Naive B cell (primary cell): ENCODE data around the gene SCN1A. TPM values are rescaled to one million over a fixed set of nuclear protein-coding genes. Genes with fewer than 3 reads are reported as not detected.
"Not testable (repeated sequence)": the region's sequence is repeated elsewhere in the genome, so short reads cannot be mapped to it uniquely, and the experiment has no call there.

Experiments
- ATAC-seq, 2 donors: fragments of 150-1000 bp; cut with Tn5 transposase; 2 replicates each; pipeline ENCODE4 v1.10.0; 2021; ENCODE audit warnings: low read depth in 2 of 2, mild to moderate bottlenecking in 2 of 2, moderate library complexity in 2 of 2
- DNase-seq: peaks from one replicate; pipeline ENCODE4 v3.0.0; 2022
- H3K27ac Mint-ChIP-seq, 6 donors: one replicate each; pipeline ENCODE4 v1.8.0; 2020 to 2022; ENCODE audit warnings: mild to moderate bottlenecking in 6 of 6, mixed read lengths in 6 of 6, moderate library complexity in 5 of 6, inconsistent platforms in 2 of 6
- H3K27me3 Mint-ChIP-seq, 3 donors: one replicate each; pipeline ENCODE4 v1.8.0; 2021 to 2022; ENCODE audit warnings: mixed read lengths in 3 of 3, mild to moderate bottlenecking in 1 of 3
- H3K36me3 Mint-ChIP-seq, 2 donors: one replicate each; pipeline ENCODE4 v1.8.0; 2020 to 2022; ENCODE audit warnings: mixed read lengths in 2 of 2, inconsistent platforms in 1 of 2, mild to moderate bottlenecking in 1 of 2
- H3K4me1 Mint-ChIP-seq, 3 donors: one replicate each; pipeline ENCODE4 v1.8.0; 2020 to 2022; ENCODE audit warnings: mixed read lengths in 3 of 3, inconsistent platforms in 1 of 3, mild to moderate bottlenecking in 1 of 3, moderate library complexity in 1 of 3
- H3K4me3 Mint-ChIP-seq, 8 donors: one replicate each; pipeline ENCODE4 v1.8.0; 2020 to 2022; ENCODE audit warnings: mild to moderate bottlenecking in 8 of 8, mixed read lengths in 8 of 8, moderate library complexity in 8 of 8, inconsistent platforms in 2 of 8
- H3K9me3 Mint-ChIP-seq, 7 donors: one replicate each; pipeline ENCODE4 v1.8.0; 2020 to 2022; ENCODE audit warnings: mixed read lengths in 7 of 7, mild to moderate bottlenecking in 5 of 7, inconsistent platforms in 2 of 7, moderate library complexity in 1 of 7
- polyA plus RNA-seq, 6 donors: library from polyadenylated mRNA; unstranded; fragments of 300-500 nt; fragmentation: Illumina TruSeq; gene quantifications; one replicate each; pipeline ENCODE4 v1.2.3, GENCODE V29; 2021; ENCODE audit warnings: low read depth in 6 of 6

SCN1A gene
- polyA plus RNA-seq, 6 donors from 2014 or later: not detected

- ATAC-seq (no peak), DNase-seq (no peak)
- H3K9me3 Mint-ChIP-seq: no peaks in the 10 kb centered on the region
- no peaks in the 10 kb centered on the region for H3K36me3 Mint-ChIP-seq
- H3K27me3 Mint-ChIP-seq: peaks cover 0 to 4% (median 0%) of the 10 kb centered on the region in 3 donors
- no peak overlapping the region for H3K27ac Mint-ChIP-seq
- no peak overlapping the region for H3K4me3 Mint-ChIP-seq
- no peaks in the 10 kb centered on the region for H3K4me1 Mint-ChIP-seq
Observed at GRCh38 chr2:166042768-166043390, 84.9 kb downstream of the SCN1A start.

- no peak overlapping the region for H3K4me3 Mint-ChIP-seq
- H3K36me3 Mint-ChIP-seq: no peaks in the 10 kb centered on the region
- peaks cover 0 to 4% (median 0%) of the 10 kb centered on the region in 3 donors for H3K27me3 Mint-ChIP-seq
- no peak overlapping the region for H3K27ac Mint-ChIP-seq
- ATAC-seq (no peak), DNase-seq (no peak)
- no peaks in the 10 kb centered on the region for H3K4me1 Mint-ChIP-seq
- H3K9me3 Mint-ChIP-seq: no peaks in the 10 kb centered on the region
Observed at GRCh38 chr2:166042356-166042755, 85.5 kb downstream of the SCN1A start.

- DNase-seq (no peak), ATAC-seq (no peak)
- Mint-ChIP-seq H3K4me1 (no peaks in the 10 kb centered on the region), H3K27me3 (peaks cover 0 to 4% (median 0%) of the 10 kb centered on the region in 3 donors), H3K27ac (no peak overlapping the region), H3K4me3 (no peak overlapping the region), H3K36me3 (no peaks in the 10 kb centered on the region), H3K9me3 (no peaks in the 10 kb centered on the region)
Observed at GRCh38 chr2:166041613-166042012, 86.2 kb downstream of the SCN1A start.

GRCh38 chr2:166032361-166032760 lies 95.5 kb downstream of the SCN1A start:
- DNase-seq: no peak
- H3K27me3 Mint-ChIP-seq: peaks cover 6 to 19% (median 14%) of the 10 kb centered on the region in 3 donors
- no peak overlapping the region for H3K27ac Mint-ChIP-seq
- H3K9me3 Mint-ChIP-seq: no peaks in the 10 kb centered on the region
- ATAC-seq: no peak
- no peaks in the 10 kb centered on the region for H3K36me3 Mint-ChIP-seq
- no peak overlapping the region for H3K4me3 Mint-ChIP-seq
- no peaks in the 10 kb centered on the region for H3K4me1 Mint-ChIP-seq

- no peak overlapping the region for H3K4me3 Mint-ChIP-seq
- DNase-seq: no peak
- ATAC-seq: no peak
Observed at GRCh38 chr2:166031054-166031453, 96.8 kb downstream of the SCN1A start.

GRCh38 chr2:166025313-166025712 lies 102.5 kb downstream of the SCN1A start:
- Mint-ChIP-seq H3K4me1 (no peaks in the 10 kb centered on the region), H3K9me3 (peaks cover 0 to 2% (median 0%) of the 10 kb centered on the region in 7 donors), H3K27me3 (peaks cover 6 to 14% (median 11%) of the 10 kb centered on the region in 3 donors), H3K4me3 (no peak overlapping the region), H3K27ac (no peak overlapping the region), H3K36me3 (no peaks in the 10 kb centered on the region)
- no peak for DNase-seq
- no peak for ATAC-seq

More at GRCh38 chr2:166031054-166031453, 96.8 kb downstream of the SCN1A start:
- no peaks in the 10 kb centered on the region for H3K36me3 Mint-ChIP-seq
- H3K4me1 Mint-ChIP-seq: no peaks in the 10 kb centered on the region
- H3K27ac Mint-ChIP-seq: no peak overlapping the region
- no peaks in the 10 kb centered on the region for H3K9me3 Mint-ChIP-seq
- H3K27me3 Mint-ChIP-seq: peaks cover 6 to 18% (median 14%) of the 10 kb centered on the region in 3 donors

GRCh38 chr2:166017208-166017607 lies 110.6 kb downstream of the SCN1A start:
- H3K27ac Mint-ChIP-seq: no peak overlapping the region
- no peak for DNase-seq
- ATAC-seq: no peak
- H3K4me3 Mint-ChIP-seq: no peak overlapping the region
- H3K27me3 Mint-ChIP-seq: no peaks in the 10 kb centered on the region
- H3K9me3 Mint-ChIP-seq: no peaks in the 10 kb centered on the region
- H3K4me1 Mint-ChIP-seq: no peaks in the 10 kb centered on the region
- no peaks in the 10 kb centered on the region for H3K36me3 Mint-ChIP-seq

- Mint-ChIP-seq H3K27ac (no peak overlapping the region), H3K36me3 (no peaks in the 10 kb centered on the region), H3K4me1 (no peaks in the 10 kb centered on the region), H3K9me3 (no peaks in the 10 kb centered on the region), H3K27me3 (no peaks in the 10 kb centered on the region), H3K4me3 (no peak overlapping the region)
- no peak for DNase-seq
- ATAC-seq: no peak
Observed at GRCh38 chr2:166013878-166014277, 113.9 kb downstream of the SCN1A start.

GRCh38 chr2:166011660-166012059 lies 116.2 kb downstream of the SCN1A start:
- Mint-ChIP-seq H3K36me3 (no peaks in the 10 kb centered on the region), H3K27ac (no peak overlapping the region), H3K27me3 (peaks cover 0 to 4% (median 0%) of the 10 kb centered on the region in 3 donors), H3K4me1 (no peaks in the 10 kb centered on the region), H3K4me3 (no peak overlapping the region), H3K9me3 (no peaks in the 10 kb centered on the region)
- DNase-seq (no peak), ATAC-seq (no peak)

- DNase-seq: no peak
- H3K4me3 Mint-ChIP-seq: no peak overlapping the region
- H3K27me3 Mint-ChIP-seq: peaks cover 0 to 4% (median 0%) of the 10 kb centered on the region in 3 donors
- ATAC-seq: no peak
- H3K27ac Mint-ChIP-seq: no peak overlapping the region
- no peaks in the 10 kb centered on the region for H3K36me3 Mint-ChIP-seq
- no peaks in the 10 kb centered on the region for H3K4me1 Mint-ChIP-seq
- H3K9me3 Mint-ChIP-seq: no peaks in the 10 kb centered on the region
Observed at GRCh38 chr2:166000401-166000800, 127.4 kb downstream of the SCN1A start.

GRCh38 chr2:165990846-165991245 lies 137.0 kb downstream of the SCN1A start:
- ATAC-seq (no peak), DNase-seq (no peak)
- Mint-ChIP-seq H3K36me3 (no peaks in the 10 kb centered on the region), H3K27ac (no peak overlapping the region), H3K9me3 (no peaks in the 10 kb centered on the region), H3K4me1 (no peaks in the 10 kb centered on the region), H3K4me3 (no peak overlapping the region), H3K27me3 (peaks cover 0 to 20% (median 9%) of the 10 kb centered on the region in 3 donors)

- no peak for DNase-seq
- Mint-ChIP-seq H3K9me3 (no peaks in the 10 kb centered on the region), H3K27ac (no peak overlapping the region), H3K27me3 (peaks cover 3 to 26% (median 14%) of the 10 kb centered on the region in 3 donors), H3K4me1 (no peaks in the 10 kb centered on the region), H3K36me3 (no peaks in the 10 kb centered on the region), H3K4me3 (no peak overlapping the region)
- no peak for ATAC-seq
Observed at GRCh38 chr2:165989851-165990250, 138.0 kb downstream of the SCN1A start.

GRCh38 chr2:165985120-165985519 lies 142.7 kb downstream of the SCN1A start:
- Mint-ChIP-seq H3K4me3 (no peak overlapping the region), H3K9me3 (no peaks in the 10 kb centered on the region), H3K27ac (no peak overlapping the region), H3K4me1 (no peaks in the 10 kb centered on the region), H3K27me3 (peaks cover 10 to 39% (median 18%) of the 10 kb centered on the region in 3 donors), H3K36me3 (no peaks in the 10 kb centered on the region)
- ATAC-seq: no peak
- no peak for DNase-seq

- Mint-ChIP-seq H3K27me3 (peaks cover 10 to 43% (median 42%) of the 10 kb centered on the region in 3 donors), H3K9me3 (peaks cover 0 to 15% (median 6%) of the 10 kb centered on the region in 7 donors)
- H3K4me3 Mint-ChIP-seq, H3K4me1 Mint-ChIP-seq, H3K36me3 Mint-ChIP-seq, DNase-seq, ATAC-seq, H3K27ac Mint-ChIP-seq: not testable (repeated sequence)
Observed at GRCh38 chr2:165972161-165972560, 155.7 kb downstream of the SCN1A start.
